Activated naive CD4-positive, alpha-beta T cell treated with anti-CD3 and anti-CD28 coated beads, Interleukin-2, amount 50 U/mL, for 16 hours (primary cell): ENCODE data around the gene RIN3.

Source experiments
- DNase-seq: peaks from one replicate; pipeline ENCODE4 v3.0.0-alpha.2; 2020

Gene RIN3

GRCh38 chr14:92578511-92578910 is 64.9 kb downstream of the RIN3 start:
- no peak for DNase-seq

GRCh38 chr14:92579244-92579936 is 65.8 kb downstream of the RIN3 start:
- DNase-seq: no peak

GRCh38 chr14:92581206-92581605 is 67.6 kb downstream of the RIN3 start:
- no peak for DNase-seq

- no peak for DNase-seq
These were observed 68.5 kb downstream of the RIN3 start for GRCh38 chr14:92581966-92582566.

GRCh38 chr14:92582706-92583452 is 69.3 kb downstream of the RIN3 start:
- no peak for DNase-seq

- no peak for DNase-seq
These were observed 70.6 kb downstream of the RIN3 start for GRCh38 chr14:92584220-92584619.

GRCh38 chr14:92584816-92585215 is 71.2 kb downstream of the RIN3 start:
- DNase-seq: no peak

- DNase-seq: no peak
These were observed 72.7 kb downstream of the RIN3 start for GRCh38 chr14:92585981-92586937.

- DNase-seq: no peak
These were observed 73.5 kb downstream of the RIN3 start for GRCh38 chr14:92586963-92587699.

- DNase-seq: no peak
These were observed 74.1 kb downstream of the RIN3 start for GRCh38 chr14:92587700-92588085.

- DNase-seq: no peak
These were observed 75.8 kb downstream of the RIN3 start for GRCh38 chr14:92589213-92589852.

GRCh38 chr14:92590176-92590575 is 76.6 kb downstream of the RIN3 start:
- DNase-seq: no peak

- DNase-seq: no peak
These were observed 77.4 kb downstream of the RIN3 start for GRCh38 chr14:92590941-92591340.

- DNase-seq: no peak
These were observed 77.8 kb downstream of the RIN3 start for GRCh38 chr14:92591346-92591745.

GRCh38 chr14:92595267-92595666 is 81.7 kb downstream of the RIN3 start:
- no peak for DNase-seq

- DNase-seq: no peak
These were observed 82.8 kb downstream of the RIN3 start for GRCh38 chr14:92596331-92596907.

- no peak for DNase-seq
These were observed 84.6 kb downstream of the RIN3 start for GRCh38 chr14:92597906-92598905.

GRCh38 chr14:92599811-92600210 is 86.2 kb downstream of the RIN3 start:
- no peak for DNase-seq

GRCh38 chr14:92600318-92601053 is 86.9 kb downstream of the RIN3 start:
- DNase-seq: no peak
